Ascending aorta (tissue), 2 donors: Measurements from ENCODE around the gene HMGCL. TPM values are rescaled to one million over a fixed set of nuclear protein-coding genes. Genes with fewer than 3 reads are reported as not detected.
"Not testable (repeated sequence)": the region's sequence is repeated elsewhere in the genome, so short reads cannot be mapped to it uniquely, and the experiment has no call there.

ENCODE experiments used
- DNase-seq, 2 donors: peaks; one replicate each; pipeline ENCODE4 v3.0.0-alpha.2; 2019; ENCODE audit warnings: low spot score in 2 of 2
- H3K27ac ChIP-seq, 2 donors: fragments of 200-600 bp; sonication (generic); one replicate each; pipeline ENCODE4 v1.5.1; 2016 to 2017; ENCODE audit warnings: mild to moderate bottlenecking in 1 of 2
- H3K27me3 ChIP-seq: fragments of 200-600 bp; sonication (generic); one replicate; pipeline ENCODE4 v1.5.1; 2017
- H3K36me3 ChIP-seq, 2 donors: fragments of 200-600 bp; sonication (generic); one replicate each; pipeline ENCODE4 v1.5.1; 2016
- H3K4me1 ChIP-seq, 2 donors: fragments of 200-600 bp; sonication (generic); one replicate each; pipeline ENCODE4 v1.5.1; 2016 to 2017; ENCODE audit warnings: mild to moderate bottlenecking in 1 of 2
- H3K4me3 ChIP-seq, 2 donors: fragments of 200-600 bp; sonication (generic); one replicate each; pipeline ENCODE4 v1.5.1; 2016 to 2017; ENCODE audit warnings: mild to moderate bottlenecking in 1 of 2
- H3K9me3 ChIP-seq, 2 donors: fragments of 200-600 bp; sonication (generic); one replicate each; pipeline ENCODE4 v1.5.1; 2016
- CTCF ChIP-seq, 3 experiments: fragments of 200-600 bp in 2 of 3; fragments of 450-650 bp in 1 of 3; sonication (generic) in 2 of 3; IDR thresholded peaks; one replicate each; pipeline ENCODE4 v1.5.1; 2016 to 2019; ENCODE audit warnings: antibody characterized with exemption in 3 of 3, mild to moderate bottlenecking in 1 of 3, moderate library complexity in 1 of 3
- intact Hi-C: fragments of 100-400 bp; cut with DNase I; formaldehyde crosslinking; loops from one replicate; pipeline ENCODE4 v1.15.1; 2023
- total RNA-seq: library from RNA; depleted of rRNA; stranded (reverse); fragments of >200 nt; gene quantifications from one replicate; pipeline ENCODE4 v1.1.0, GENCODE V29; 2016

Gene HMGCL
- total RNA-seq, 1 donor from 2014 or later, result 7.3 TPM

GRCh38 chr1:23848673-23849616 is 23.7 kb upstream of the HMGCL start:
- no peak overlapping the region for H3K4me3 ChIP-seq
- H3K36me3 ChIP-seq, result peaks cover 35 to 45% of the 10 kb centered on the region in 2 donors
- DNase-seq, result peak in 1 of 2 donors; percentile 3
- H3K4me1 ChIP-seq, result no peaks in the 10 kb centered on the region
- intact Hi-C loops, result no loop called here
- H3K9me3 ChIP-seq, result no peaks in the 10 kb centered on the region
- TF ChIP-seq CTCF (IDR thresholded peaks at IDR 0.05), result no peak
- no peaks in the 10 kb centered on the region for H3K27me3 ChIP-seq
- H3K27ac ChIP-seq, result peak overlapping the region in 1 of 2 donors; percentile 41

GRCh38 chr1:23847482-23848095 is 22.4 kb upstream of the HMGCL start:
- DNase-seq, H3K27ac ChIP-seq, H3K27me3 ChIP-seq, H3K4me1 ChIP-seq, intact Hi-C loops, H3K9me3 ChIP-seq, H3K4me3 ChIP-seq: not testable (repeated sequence)
- peaks cover 32 to 45% of the 10 kb centered on the region in 2 donors for H3K36me3 ChIP-seq

GRCh38 chr1:23845163-23845562 is 19.9 kb upstream of the HMGCL start:
- H3K36me3 ChIP-seq, result peaks cover 32 to 41% of the 10 kb centered on the region in 2 donors
- no peaks in the 10 kb centered on the region for H3K27me3 ChIP-seq
- no peaks in the 10 kb centered on the region for H3K9me3 ChIP-seq
- H3K4me1 ChIP-seq, result no peaks in the 10 kb centered on the region
- intact Hi-C loops, result no loop called here
- H3K4me3 ChIP-seq, result no peak overlapping the region
- TF ChIP-seq CTCF (IDR thresholded peaks at IDR 0.05), result no peak
- DNase-seq, result peak in 1 of 2 donors; percentile 3
- H3K27ac ChIP-seq, result no peak overlapping the region

GRCh38 chr1:23843644-23844043 is 18.4 kb upstream of the HMGCL start:
- H3K4me3 ChIP-seq, result no peak overlapping the region
- H3K27me3 ChIP-seq, result no peaks in the 10 kb centered on the region
- H3K27ac ChIP-seq, result no peak overlapping the region
- peaks cover 29 to 41% of the 10 kb centered on the region in 2 donors for H3K36me3 ChIP-seq
- TF ChIP-seq CTCF (IDR thresholded peaks at IDR 0.05), result no peak
- intact Hi-C loops, result no loop called here
- peaks cover 0 to 3% of the 10 kb centered on the region in 2 donors for H3K4me1 ChIP-seq
- DNase-seq, result no peak
- H3K9me3 ChIP-seq, result no peaks in the 10 kb centered on the region

- intact Hi-C loops, result no loop called here
- no peak for TF ChIP-seq CTCF (IDR thresholded peaks at IDR 0.05)
- Histone ChIP-seq H3K4me3 (peak overlapping the region; percentile 43 to 50), H3K27ac (no peak overlapping the region), H3K4me1 (peaks cover 0 to 6% of the 10 kb centered on the region in 2 donors), H3K36me3 (no peaks in the 10 kb centered on the region), H3K9me3 (no peaks in the 10 kb centered on the region), H3K27me3 (no peaks in the 10 kb centered on the region)
- peak in 1 of 2 donors; percentile 73 for DNase-seq
Measured at GRCh38 chr1:23838401-23838866, 13.2 kb upstream of the HMGCL start.

GRCh38 chr1:23837908-23838307 is 12.7 kb upstream of the HMGCL start:
- intact Hi-C loops, result no loop called here
- H3K4me3 ChIP-seq, result peak overlapping the region; percentile 43 to 50
- H3K27ac ChIP-seq, result no peak overlapping the region
- no peak for TF ChIP-seq CTCF (IDR thresholded peaks at IDR 0.05)
- H3K9me3 ChIP-seq, result no peaks in the 10 kb centered on the region
- no peaks in the 10 kb centered on the region for H3K36me3 ChIP-seq
- no peaks in the 10 kb centered on the region for H3K27me3 ChIP-seq
- no peak for DNase-seq
- peaks cover 0 to 6% of the 10 kb centered on the region in 2 donors for H3K4me1 ChIP-seq
